ENCODE results near the gene LIMK2. TPM values are rescaled to one million over a fixed set of nuclear protein-coding genes. Genes with fewer than 3 reads are reported as not detected.
"Not testable (repeated sequence)": the region's sequence is repeated elsewhere in the genome, so short reads cannot be mapped to it uniquely, and the experiment has no call there.

The LIMK2 gene
- 23.3 TPM for polyA plus RNA-seq (2013, experiment 1 of 2; ENCODE audit: insufficient read length)
- polyA plus RNA-seq (2013, experiment 2 of 2; ENCODE audit: insufficient read length), result 21.7 TPM

DNA sequence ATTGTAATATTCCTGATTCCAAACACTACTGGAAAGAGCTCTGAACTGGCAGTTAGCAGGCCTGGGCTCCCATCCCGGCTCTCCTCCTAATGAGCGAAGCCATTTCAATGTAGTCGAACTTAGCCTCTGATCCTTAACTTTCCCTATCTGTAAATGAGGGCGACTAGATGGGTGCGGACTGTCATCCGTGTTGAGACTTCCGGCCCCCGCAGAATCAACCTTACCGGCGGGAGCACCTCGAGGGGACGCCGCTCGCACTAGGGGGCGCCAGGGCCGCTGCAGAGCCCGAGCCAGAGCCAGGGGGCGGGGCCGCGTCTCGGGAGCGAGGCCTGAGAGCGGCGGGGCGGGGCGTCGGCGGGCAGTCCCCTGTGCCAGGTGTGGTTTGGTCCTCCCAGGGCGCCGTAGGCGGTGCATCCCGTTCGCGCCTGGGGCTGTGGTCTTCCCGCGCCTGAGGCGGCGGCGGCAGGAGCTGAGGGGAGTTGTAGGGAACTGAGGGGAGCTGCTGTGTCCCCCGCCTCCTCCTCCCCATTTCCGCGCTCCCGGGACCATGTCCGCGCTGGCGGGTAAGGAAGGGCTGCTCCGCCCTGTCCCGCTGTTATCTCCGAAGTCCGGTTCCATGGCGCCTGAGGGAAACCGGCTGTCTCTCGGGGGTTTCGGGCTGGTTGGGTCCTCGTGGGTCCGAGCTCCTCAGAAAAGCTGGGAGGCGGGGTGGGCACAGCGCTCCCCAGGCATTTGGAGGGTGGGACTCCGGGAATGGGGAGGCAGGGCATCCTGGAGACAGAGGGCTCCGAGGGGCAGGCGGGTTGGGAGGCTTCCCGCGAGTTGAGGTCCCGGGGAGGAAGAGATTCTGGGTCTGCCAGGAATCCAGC, at the start of gene LIMK2:
Gene LIMK2 (plus strand): TSS at position 437 of the 869 bp plus-strand sequence. CDS start 111 bp downstream, at position 548.
- DNase-seq, result peak; percentile 84

DNA sequence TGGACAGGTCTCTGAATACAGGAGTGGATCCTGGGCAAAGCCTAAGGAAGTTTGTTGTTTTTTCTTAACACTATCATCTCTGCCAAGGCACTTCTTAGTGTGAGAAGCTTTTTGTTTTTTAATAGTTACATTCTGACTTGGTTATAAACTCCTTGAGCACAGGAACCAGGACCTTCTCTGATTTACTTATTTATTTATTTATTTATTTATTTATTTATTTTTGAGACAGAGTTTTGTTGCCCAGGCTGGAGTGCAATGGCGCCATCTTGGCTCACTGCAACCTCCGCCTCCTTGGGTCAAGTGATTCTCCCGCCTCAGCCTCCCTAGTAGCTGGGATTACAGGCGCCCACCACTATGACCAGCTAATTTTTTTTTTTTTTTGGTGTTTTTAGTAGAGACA, 41.1 kb upstream of the LIMK2 start:
- DNase-seq, result no peak

DNA sequence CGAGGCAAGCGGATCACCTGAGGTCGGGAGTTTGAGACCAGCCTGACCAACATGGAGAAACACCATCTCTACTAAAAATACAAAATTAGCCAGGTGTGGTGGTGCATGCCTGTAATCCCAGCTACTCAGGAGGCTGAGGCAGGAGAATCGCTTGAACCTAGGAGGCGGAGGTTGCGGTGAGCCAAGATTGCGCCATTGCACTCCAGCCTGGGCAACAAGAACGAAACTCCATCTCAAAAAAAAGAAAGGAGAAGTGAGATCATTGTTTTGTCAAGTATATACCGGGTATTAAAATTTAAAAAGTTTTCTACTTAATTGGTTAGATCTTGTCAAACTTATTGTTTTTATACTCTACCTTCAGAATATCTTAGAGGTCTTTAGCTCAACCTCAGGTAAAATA, 40.4 kb upstream of the LIMK2 start:
- not testable (repeated sequence) for DNase-seq

DNA sequence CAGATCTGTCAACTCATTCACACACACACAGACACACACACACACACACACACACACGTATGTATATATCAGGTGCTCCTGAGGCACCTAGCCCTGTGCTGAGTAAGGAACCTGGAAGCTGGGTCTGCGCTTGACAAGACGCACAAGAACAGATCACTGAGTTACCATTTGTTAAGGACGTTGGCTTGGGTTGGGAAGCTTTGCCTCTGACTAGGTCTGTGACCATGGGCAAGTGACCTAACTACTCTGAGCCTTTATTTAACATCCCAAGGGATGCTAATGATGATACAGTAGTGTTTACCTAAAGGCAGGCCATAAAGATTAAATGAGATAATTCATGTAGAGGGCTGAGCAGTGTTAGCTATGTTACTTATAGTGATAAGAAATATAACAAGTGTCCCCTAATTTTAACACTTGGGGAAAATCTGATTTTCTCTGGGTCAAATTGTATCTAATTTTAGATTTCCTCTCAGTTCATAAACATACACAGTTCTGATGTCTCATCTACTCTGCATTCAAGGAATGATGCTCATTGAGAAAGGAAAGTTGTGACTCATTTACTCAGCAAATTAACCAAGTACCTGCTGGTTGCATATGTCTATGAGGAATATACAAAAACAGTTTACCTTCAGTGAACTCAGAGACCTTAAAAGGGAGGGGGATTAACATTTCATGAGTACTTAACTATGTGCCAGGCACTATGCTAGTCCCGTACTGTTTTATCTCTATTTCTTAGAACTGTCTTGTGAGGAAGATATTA, 38.5 kb upstream of the LIMK2 start:
- peak; percentile 85 for DNase-seq

DNA sequence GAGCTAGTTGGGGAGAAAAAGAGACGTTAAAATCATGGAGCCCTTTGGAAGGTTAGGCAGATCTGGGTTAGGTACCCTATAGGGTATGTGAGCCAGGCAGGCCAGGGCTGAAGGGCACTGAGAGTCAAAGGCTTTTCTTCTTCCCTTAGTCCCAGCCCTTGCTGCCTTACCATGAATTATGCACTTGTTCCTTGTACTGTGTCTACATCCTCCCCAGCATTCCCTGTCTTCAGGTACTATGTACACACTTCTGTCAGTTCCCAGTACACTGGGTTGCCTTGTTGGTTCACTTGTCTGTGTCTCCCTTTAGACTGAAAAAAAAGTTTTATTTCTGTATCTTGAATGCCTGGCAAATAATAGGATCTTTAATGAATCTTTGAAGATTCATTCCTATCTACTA, 35.2 kb upstream of the LIMK2 start:
- no peak for DNase-seq

DNA sequence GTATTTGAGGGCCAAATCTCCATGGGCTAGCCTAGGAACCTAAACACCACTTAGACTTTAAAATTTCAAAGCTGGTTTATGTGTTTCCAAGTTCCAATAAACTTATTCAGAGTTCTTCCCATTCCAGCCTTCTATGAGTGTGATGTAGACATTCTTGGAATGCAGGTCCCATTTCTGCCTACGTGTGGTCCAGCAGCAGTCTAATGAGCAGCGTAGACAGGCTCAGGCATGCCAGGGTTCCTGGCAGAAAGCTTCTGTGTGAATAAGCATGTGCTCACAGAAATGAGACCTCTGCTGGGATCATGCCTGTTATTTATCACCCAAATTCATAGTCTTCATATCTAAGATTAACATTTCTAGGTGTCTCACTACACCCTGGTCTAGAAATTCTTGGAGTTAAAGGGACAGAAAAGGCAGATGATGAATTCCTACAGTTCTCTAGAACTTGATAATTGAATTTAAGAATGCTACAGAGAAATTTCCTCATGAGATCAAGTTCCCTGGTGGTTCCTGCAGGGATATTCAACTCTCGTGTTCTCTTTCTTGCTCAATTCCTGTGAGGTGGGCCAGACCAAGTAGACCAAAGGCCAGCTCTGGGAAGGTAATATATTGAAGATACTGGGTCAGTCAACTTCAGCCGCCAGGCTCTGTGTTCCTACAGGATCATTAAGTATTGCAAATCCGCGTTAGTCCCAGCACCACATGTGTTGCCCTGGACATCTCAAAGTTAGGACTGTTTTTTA, 34.5 kb upstream of the LIMK2 start:
- peak; percentile 96 for DNase-seq

DNA sequence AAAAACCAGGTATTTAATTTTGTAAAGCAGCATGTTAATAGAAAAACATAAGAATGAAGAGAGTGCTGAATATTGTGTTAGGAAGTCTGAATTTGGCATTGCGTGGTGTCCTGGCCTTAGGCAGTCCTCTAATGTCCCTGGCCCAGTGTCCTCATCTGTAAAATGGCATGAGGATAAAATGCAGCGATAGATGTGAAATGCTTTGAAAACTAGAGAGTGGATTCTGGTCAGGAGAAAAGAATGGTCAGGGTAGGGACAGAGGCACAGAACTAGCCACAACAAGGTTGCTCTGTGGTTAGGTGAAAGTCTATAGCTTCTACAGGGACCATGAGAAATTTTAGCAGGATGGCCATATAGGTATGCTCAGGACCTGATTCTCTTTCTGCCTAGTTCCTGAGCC, 33.2 kb upstream of the LIMK2 start:
- no peak for DNase-seq

DNA sequence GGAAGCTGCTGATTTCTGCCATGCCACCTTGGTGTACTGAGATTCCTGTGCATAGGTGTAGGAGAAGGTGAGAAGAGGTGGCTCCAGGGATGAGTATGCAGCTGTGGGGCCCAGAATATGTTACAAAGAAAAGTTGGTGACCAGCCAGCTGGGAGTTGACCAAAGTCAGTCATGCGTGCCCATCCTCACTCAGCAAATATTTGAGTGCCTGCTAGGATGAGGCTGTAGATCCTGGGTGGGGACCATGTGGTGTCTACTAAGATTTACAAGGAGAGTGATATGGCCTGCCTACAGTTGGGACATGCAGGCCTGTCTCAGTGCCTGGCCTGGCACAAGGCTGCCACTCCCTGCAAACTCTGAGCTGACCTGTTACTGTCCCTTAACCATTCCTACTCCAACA, 32.8 kb upstream of the LIMK2 start:
- peak; percentile 72 for DNase-seq

DNA sequence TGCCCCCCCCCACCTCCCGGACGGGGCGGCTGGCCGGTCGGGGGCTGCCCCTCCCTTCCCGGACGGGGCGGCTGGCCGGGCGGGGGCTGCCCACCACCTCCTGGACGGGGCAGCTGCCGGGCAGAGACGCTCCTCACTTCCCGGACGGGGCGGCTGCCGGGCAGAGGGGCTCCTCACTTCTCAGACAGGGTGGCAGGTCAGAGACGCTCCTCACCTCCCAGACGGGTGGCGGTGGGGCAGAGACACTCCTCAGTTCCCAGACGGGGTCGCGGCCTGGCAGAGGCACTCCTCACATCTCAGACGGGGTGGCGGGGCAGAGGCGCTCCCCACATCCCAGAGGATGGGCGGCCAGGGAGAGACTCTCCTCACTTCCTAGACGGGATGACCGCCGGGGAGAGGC, 28.1 kb upstream of the LIMK2 start:
- no peak for DNase-seq

DNA sequence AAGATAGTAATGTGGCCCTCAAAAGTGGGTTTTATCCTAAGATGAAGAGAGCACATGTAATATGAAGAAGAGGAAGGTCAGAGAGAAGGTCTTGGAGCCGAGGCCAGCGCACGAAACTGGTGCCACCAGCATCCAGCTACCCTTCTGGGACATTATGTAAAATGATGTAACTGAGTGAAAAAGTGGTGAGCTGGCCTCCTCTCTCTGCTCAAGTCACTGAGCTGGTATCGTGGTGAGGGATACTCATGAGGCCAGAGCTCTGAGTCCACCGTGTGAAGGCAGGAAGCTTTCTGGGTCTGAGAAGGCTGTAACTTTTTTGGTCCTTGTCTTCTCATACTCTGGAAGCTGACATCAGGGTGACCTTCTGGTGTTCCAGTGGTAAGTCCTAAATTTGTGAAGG, 27.0 kb upstream of the LIMK2 start:
- peak; percentile 74 for DNase-seq

DNA sequence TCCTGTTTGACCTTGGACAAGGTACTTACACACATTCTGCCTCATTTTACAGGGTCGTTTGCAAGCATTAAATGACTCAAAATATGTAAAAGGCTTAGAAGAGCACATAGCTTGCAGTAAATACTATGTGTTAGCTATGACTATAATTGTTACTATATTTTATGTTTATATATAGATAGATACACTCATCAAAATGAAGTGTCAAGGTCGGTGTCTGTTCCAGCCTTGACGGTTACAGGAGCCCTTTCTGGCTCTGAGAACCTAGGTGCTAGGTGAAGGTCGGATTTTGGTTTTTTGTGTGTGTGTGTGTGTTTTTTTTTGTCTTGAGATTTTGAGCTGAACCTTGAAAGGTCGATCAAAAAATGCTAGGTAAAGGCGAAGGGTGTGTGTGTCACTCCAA, 24.5 kb upstream of the LIMK2 start:
- DNase-seq, result no peak

DNA sequence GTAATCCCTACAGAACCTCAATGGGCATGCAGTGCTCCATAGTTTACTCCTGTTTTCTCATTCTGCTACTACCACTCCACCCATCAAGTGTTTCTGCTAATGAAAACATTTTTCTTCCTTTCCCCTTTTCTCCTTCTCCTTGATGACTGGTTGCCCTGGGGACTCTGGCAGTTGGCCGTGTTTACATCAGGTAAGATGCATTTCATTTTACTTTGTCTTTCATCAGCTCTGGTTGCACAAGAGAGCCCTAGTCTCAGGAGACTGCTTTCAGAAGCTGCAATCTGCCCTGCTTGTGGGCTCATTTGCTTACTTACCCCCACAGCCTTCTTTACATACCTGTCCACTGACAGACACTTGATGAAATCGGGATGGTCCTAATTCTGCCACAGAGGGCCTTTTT, 19.6 kb upstream of the LIMK2 start:
- DNase-seq, result peak; percentile 59

DNA sequence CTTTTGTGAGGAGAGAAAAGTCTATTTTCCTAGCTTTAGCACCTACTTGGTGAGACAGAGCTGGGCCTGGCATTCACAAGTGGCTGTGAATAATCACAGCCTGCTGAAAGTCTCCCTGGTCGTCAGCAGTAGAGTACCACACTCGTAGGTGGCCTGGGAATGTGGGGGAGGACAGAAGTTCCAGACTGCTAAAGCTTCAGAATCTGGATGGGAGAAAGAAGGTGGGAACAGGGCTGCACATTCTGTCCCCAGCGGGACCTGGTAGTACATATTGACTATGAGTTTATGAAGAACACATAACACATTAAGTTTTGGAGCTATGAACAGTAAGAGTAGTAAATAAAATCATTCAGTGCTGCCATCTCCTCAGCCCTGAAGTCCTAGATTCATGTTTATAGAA, 19.0 kb upstream of the LIMK2 start:
- DNase-seq, result no peak

DNA sequence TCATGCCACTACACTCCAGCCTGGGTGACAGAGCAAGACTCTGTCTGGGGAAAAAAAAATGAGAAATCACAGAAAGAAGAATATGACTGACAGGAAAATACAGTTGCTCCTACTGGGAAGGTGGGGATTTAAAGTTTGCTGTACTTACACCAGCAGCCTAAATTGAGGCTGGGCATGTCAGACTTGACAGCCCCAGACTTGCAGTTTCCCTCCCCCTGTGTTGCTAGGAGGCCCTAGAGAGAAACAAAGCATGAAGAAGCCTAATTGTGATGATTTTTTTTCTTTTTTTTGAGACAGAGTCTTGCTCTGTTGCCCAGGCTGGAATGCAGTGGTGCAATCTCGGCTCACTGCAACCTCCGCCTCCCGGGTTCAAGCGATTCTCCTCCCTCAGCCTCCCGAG, 17.4 kb upstream of the LIMK2 start:
- DNase-seq, result not testable (repeated sequence)

DNA sequence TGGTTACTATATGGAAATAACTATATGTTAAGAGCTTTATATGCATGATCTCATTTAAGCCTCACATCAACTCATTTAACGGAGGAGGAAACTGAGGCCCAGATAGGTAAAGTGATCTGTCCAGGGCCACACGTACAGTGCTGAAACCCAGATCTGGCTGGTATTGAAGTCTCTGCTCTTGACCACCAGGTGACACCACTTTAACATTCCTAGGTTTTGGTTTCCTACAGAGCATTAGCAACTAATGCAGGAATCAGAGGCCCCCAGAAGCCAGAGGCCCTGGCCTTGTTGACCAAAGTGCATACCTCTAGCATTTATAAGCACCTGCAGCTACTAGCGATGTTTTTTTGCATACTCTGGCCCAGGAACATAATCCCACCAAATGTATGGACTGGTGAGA, 12.9 kb upstream of the LIMK2 start:
- no peak for DNase-seq

DNA sequence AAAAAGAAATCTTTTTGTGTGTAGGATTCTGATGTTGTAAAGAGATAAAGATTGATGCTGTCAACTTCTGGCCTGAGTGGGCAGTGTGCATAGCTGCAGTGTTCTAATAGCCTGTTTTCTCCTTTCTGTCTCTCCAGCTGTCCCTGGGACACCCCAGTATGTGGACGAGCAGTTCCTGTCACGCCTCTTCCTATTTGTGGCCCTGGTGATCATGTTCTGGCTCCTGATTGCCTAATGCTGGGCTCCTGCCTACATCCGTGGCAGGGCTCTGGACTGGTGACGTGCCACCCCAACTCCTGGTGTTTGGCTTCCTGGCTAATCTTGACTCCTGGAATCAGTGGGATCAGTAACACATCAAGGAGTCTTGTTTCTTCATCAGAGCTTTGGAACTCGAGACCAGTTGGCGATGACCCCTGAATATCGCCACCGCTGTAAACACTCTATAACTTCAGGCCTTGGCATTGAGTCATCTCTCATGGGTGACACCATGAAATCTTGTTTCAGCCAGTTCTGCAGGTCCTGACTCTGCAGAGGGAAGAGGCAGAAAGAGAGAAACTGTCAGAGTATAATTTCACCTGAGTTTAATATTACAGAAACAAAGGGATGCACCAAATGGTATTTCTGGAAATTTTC, 7.6 kb upstream of the LIMK2 start:
- DNase-seq, result not testable (repeated sequence)

DNA sequence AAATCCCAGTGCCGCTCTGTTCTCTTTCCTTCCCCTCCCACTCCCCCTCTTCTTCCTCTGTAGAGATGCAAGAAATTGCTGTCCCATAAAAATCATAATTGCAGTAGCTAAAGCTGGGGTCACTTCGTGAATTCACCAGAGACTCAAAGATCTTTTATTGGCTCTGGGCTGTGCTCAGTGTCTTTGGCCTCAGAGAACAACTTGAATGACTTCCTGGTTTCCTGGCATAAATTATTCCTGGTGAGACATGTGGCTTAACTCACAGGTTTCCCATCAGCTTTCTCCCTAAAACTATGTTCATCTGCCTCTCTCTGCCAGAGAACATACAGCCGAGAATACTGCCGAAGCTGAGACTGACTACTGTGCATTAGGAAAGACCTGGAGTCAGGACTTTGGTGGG, 7.0 kb upstream of the LIMK2 start:
- DNase-seq, result not testable (repeated sequence)

DNA sequence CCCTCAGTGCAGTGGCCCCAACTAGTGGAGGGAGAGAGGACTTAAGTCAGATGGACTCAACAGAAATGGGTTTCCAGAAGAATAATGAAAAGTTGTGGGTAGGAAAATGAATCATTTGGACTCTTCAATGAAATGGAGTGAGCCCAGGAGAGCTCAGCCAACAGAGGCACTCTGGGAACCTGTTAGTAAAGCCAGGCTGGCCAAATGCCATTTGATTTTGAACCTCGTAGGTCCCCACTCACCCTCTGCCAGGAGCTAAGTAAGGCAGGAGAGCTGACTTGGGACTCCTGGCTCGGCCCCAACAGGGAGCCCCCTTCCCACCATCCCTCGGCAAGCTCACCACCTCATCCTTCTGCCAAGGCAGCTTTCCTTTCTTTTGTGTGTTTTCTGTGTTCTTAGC, 5.6 kb upstream of the LIMK2 start:
- not testable (repeated sequence) for DNase-seq

DNA sequence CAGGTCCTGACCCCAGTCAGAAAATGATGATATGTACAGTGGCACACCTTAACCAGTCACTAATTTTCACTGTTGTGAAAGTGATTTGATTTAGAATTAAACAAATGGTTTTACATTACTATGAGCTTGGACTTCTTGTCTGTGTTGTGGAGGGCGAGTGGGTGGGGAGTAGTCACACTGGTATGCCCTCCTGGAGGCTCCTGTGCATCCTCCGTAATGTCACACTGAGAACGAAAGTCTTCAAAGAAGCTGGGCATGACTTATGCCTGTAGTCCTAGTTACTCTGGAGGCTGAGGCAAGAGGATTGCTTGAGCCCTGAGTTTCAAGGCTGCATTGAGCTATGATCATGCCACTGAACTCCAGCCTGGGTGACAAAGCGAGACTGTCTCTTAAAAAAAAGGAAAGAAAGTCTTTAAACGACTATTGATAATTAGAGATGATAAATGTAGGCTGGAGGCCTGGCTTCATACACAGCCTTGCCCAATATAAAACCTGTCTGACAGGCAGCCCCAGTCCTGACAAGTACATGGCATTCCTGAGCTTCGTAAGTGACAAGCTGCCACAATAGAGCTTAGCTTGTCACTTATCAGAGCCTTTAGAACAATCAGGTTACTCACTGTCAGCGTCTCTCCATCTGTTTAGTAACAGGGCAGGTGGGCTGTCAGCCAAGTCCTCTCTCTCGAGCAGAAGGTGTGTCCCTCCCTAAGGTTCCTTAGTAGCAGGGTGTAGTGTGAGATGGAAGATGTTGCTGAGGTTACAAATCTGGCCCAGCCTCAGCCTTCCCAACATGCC, 5.0 kb upstream of the LIMK2 start:
- DNase-seq, result no peak

DNA sequence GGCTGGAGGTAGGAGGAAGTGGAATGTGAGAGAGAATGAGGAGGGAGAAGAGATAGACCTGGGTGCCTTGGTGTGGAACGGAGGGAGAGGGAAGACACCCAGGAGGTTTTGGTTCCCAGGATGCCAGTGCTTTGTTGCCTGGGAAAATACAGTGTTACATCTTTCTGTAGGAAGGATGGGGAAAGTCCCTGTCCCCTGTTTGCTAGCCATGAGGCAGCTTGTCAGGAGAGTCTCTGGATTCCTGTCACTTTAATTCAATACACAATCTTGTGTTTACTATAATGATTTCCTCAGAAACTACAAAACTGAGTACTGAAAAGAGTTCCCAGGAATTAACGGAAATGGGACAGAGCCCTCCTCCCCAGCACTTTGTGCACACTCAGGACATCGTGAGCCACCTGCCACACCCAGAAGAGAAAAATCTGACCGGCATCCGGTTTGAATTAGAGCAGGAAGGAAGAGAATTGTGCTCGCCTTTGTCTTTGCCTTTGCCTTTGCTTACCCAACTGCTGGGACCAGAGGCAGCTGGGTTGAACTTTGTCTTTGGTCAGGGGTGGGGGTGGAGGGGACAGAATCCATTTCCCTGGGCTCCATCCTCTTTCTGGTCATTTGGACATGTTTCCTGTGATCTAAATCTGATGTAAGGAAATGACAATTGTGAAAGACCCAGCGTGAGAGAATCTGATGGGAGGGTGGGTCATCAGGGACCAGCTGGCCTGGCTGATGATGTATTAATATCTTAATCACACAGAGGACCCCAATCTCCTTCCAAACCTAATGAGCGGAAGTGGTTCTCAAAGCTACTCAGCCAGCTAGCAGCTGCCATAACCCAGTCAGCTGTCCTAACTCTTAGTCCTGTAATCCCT, 1.3 kb upstream of the LIMK2 start:
- DNase-seq, result peak; percentile 33

DNA sequence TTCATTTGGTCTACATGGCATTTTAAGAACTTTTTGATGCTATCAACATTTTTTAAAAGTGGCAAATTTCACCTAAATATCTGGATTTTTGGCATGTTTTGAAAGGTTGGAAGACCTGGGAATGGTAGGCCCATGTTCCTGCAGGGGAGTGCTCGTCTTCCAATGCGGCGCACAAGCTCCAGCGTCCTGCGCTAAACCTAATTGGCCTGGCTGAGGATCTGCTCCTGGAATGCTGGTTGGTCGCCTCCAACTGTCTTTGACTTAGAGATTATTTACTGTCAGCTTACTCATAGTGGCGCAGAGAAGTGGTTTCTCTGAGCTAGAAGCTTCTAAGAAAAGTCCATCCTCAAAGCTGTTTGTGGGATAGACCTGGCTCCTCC, 626 bp upstream of the LIMK2 start:
- no peak for DNase-seq
